MM.1S (cell line): ENCODE results near the gene MVB12A.

Experiments
- CTCF ChIP-seq: fragments of 300-600 bp; sonication (generic); IDR thresholded peaks from 2 replicates; pipeline ENCODE4 v1.5.1; 2016; ENCODE audit warnings: antibody characterized with exemption, low read length, mixed read lengths
- EZH2phosphoT487 ChIP-seq: fragments of 300-600 bp; sonication (generic); IDR thresholded peaks from 2 replicates; pipeline ENCODE4 v1.6.1; 2018; ENCODE audit warnings: antibody characterized with exemption, low read length

- no peak for TF ChIP-seq CTCF
- no peak for TF ChIP-seq EZH2phosphoT487
These were observed 53.2 kb downstream of the MVB12A start for GRCh38 chr19:17473041-17473440.
